Ovary (tissue), 3 donors: ENCODE results near the gene MED28.

Experiments used
- EP300 ChIP-seq: sonication (generic); formaldehyde crosslinking; IDR thresholded peaks from one replicate; pipeline ENCODE4 v1.6.1; 2017; ENCODE audit warnings: antibody characterized with exemption
- POLR2A ChIP-seq: fragments of 450-650 bp; IDR thresholded peaks from one replicate; pipeline ENCODE4 v1.6.1; 2017; ENCODE audit warnings: antibody characterized with exemption, mild to moderate bottlenecking, moderate library complexity
- TF ChIP-seq, protein P1 (sequence below), 3 donors: fragments of 450-650 bp in 2 of 3; fragments of 200-600 bp in 1 of 3; IDR thresholded peaks; one replicate each; pipeline versions ENCODE4 v1.5.1 to v1.8.0; 2016 to 2022; ENCODE audit warnings: antibody characterized with exemption in 3 of 3, mild to moderate bottlenecking in 1 of 3
- donor health status: DM: no; HTN: no; CAD: no.

GRCh38 chr4:17665346-17665745 is 50.9 kb downstream of the MED28 start:
- TF ChIP-seq, protein P1, sequence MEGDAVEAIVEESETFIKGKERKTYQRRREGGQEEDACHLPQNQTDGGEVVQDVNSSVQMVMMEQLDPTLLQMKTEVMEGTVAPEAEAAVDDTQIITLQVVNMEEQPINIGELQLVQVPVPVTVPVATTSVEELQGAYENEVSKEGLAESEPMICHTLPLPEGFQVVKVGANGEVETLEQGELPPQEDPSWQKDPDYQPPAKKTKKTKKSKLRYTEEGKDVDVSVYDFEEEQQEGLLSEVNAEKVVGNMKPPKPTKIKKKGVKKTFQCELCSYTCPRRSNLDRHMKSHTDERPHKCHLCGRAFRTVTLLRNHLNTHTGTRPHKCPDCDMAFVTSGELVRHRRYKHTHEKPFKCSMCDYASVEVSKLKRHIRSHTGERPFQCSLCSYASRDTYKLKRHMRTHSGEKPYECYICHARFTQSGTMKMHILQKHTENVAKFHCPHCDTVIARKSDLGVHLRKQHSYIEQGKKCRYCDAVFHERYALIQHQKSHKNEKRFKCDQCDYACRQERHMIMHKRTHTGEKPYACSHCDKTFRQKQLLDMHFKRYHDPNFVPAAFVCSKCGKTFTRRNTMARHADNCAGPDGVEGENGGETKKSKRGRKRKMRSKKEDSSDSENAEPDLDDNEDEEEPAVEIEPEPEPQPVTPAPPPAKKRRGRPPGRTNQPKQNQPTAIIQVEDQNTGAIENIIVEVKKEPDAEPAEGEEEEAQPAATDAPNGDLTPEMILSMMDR (IDR thresholded peaks at IDR 0.05): no peak
- TF ChIP-seq POLR2A (no peak), EP300 (no peak)
